ENCODE results near the gene ATAT1.

- TF ChIP-seq ZNF24 (IDR thresholded peaks at IDR 0.05) (no peak), CTCF (IDR thresholded peaks at IDR 0.05 in 2 of 3, conservative IDR thresholded peaks at IDR 0.05 in 1 of 3; ENCODE audit: control insufficient read depth in 2 of 3, extremely low read depth in 1 of 3, insufficient read depth in 1 of 3, low read depth in 3 of 3, low read length in 3 of 3) (no peak), POLR2A (IDR thresholded peaks at IDR 0.05; ENCODE audit: low read depth, low read length) (no peak), JUNB (IDR thresholded peaks at IDR 0.05) (no peak), TAF1 (IDR thresholded peaks at IDR 0.05; ENCODE audit: borderline replicate concordance, low read depth, low read length) (no peak), NR2C2 (IDR thresholded peaks at IDR 0.05; ENCODE audit: borderline replicate concordance, control insufficient read depth, insufficient read length, low read depth) (no peak), GABPA (IDR thresholded peaks at IDR 0.05; ENCODE audit: low read depth) (no peak), MYC (IDR thresholded peaks at IDR 0.05; ENCODE audit: insufficient read depth, insufficient read length, insufficient replicate concordance, low read length, severe bottlenecking) (no peak), ZNF687 (IDR thresholded peaks at IDR 0.05) (no peak), CREM (IDR thresholded peaks at IDR 0.05; ENCODE audit: low read depth) (no peak), SP1 (IDR thresholded peaks at IDR 0.05; ENCODE audit: low read depth, low read length) (no peak)
Observed at GRCh38 chr6:30656513-30656912, 29.8 kb downstream of the ATAT1 start.

Data from GM12878 (cell line).